Measurements from ENCODE around the gene THG1L. TPM values are rescaled to one million over a fixed set of nuclear protein-coding genes. Genes with fewer than 3 reads are reported as not detected.

The THG1L gene
- total RNA-seq: 12.4 and 17.0 TPM in 2 replicates

GRCh38 chr5:157731272-157732129 lies at the start of gene THG1L:
Gene THG1L, plus strand, starts transcription at chr5:157731420. Its CDS starts 21 bp downstream, at chr5:157731441.

GRCh38 chr5:157743163-157744050 lies 12.2 kb downstream of the THG1L start, which contains the start of gene LSM11:
Gene LSM11, plus strand, starts transcription at chr5:157743712. Its CDS starts 39 bp downstream, at chr5:157743751.

Small RNAs within 50 kb of the gene (small RNA-seq; reads per million reads assigned to genes)
- gene AC026407.1: not detected

Other genes starting within 250 kb of the THG1L start
- gene ADAM19, start 155.6 kb upstream of the THG1L start, total RNA-seq: 28.7 and 32.3 TPM in 2 replicates
- gene SOX30, start 79.0 kb upstream of the THG1L start, total RNA-seq: under 0.01 TPM in 1 of 2 replicates, not detected in the other
- not detected in 2 replicates for gene C5orf52, start 59.9 kb upstream of the THG1L start, total RNA-seq
- 2.4 and 3.1 TPM in 2 replicates for gene LSM11, start 12.3 kb downstream of the THG1L start, total RNA-seq
- gene CLINT1, start 127.7 kb downstream of the THG1L start, total RNA-seq: 91.8 and 125 TPM in 2 replicates

Measured in hair follicle dermal papilla cell (primary cell).